NCI-H1436 (cell line): ENCODE data around the gene E2F1.

Source experiments
- DNase-seq: peaks from one replicate; lab custom pipeline; 2025; lab: John Stamatoyannopoulos, UW

Gene E2F1

GRCh38 chr20:33687370-33687915 is 1.3 kb upstream of the E2F1 start:
- no peak for DNase-seq

DNA sequence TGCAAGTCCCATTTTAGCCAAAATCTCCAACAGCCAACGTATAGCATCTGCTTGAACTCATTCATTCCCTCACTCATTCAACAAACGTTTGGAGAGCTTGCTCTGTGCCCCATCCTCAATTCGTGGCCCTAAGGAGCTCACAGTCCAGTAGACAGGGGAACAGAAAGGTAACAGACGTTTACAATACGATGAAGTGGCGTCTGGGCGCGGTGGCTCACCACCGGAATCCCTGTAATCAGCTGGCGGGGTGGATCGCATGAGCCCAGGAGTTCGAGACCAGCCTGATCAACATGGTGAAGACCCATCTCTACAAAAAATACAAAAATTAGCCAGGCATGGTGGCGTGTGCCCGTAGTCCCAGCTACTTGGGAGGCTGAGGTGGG is 790 bp upstream of the E2F1 start:
- DNase-seq: no peak

GRCh38 chr20:33685328-33686099 is 671 bp downstream of the E2F1 start:
- peak; percentile 44 for DNase-seq

GRCh38 chr20:33684533-33685327 is 1.5 kb downstream of the E2F1 start:
- peak; percentile 73 for DNase-seq

- no peak for DNase-seq
These were observed 4.3 kb downstream of the E2F1 start for GRCh38 chr20:33681728-33682353.

- no peak for DNase-seq
These were observed 4.9 kb downstream of the E2F1 start for GRCh38 chr20:33681288-33681687.

DNA sequence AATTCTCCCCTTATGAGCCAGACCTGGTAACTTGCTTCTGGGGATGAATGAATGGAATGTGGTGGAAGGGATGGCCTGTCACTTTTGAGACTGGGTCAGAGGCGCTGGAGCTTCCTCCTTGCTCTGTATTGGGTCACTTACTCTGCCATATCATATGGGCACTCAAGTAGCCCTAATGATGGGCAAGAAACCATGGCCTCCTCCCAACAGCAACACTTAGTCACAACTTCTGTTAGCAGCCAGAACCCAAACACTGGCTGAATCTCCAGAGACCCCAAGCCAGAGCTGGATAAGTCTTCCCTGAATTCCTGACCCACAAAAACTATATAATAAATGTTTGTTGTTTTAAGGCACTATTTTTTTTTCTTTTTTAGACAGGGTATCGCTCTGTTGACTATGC is 5.5 kb downstream of the E2F1 start:
- DNase-seq: no peak

DNA sequence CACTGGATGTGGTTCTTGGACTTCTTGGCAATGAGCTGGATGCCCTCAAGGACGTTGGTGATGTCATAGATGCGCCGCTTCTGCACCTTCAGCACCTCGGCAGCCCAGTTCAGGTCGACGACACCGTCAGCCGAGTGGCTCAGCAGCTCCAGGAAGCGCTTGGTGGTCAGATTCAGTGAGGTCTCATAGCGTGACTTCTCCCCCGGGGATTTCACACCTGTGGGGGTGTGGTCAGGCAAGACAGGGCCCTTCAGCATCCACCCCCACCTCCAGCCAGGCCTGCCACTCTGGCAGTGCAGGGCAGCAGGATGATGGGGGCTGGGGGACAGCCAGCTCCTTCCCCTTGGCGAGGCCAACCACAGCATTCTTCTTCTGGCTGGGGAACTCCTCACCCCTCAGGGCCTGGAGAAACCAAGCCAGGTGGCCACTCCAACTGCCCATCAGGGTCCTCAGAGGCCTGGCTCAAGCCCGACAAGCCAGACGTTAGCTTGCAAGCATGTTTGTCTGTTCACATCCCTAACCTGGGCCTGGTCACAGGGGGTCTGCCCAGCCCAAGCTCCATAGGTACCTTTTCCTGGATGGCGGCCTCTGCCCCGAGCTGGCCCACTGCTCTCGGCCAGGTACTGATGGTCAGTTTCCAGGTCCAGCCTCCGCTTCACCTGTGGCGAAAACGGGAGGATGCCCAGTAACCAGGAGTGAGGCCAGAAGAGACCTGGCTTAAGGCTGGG is 6.3 kb downstream of the E2F1 start:
- DNase-seq: no peak

- no peak for DNase-seq
These were observed 8.0 kb downstream of the E2F1 start for GRCh38 chr20:33677991-33678702.

DNA sequence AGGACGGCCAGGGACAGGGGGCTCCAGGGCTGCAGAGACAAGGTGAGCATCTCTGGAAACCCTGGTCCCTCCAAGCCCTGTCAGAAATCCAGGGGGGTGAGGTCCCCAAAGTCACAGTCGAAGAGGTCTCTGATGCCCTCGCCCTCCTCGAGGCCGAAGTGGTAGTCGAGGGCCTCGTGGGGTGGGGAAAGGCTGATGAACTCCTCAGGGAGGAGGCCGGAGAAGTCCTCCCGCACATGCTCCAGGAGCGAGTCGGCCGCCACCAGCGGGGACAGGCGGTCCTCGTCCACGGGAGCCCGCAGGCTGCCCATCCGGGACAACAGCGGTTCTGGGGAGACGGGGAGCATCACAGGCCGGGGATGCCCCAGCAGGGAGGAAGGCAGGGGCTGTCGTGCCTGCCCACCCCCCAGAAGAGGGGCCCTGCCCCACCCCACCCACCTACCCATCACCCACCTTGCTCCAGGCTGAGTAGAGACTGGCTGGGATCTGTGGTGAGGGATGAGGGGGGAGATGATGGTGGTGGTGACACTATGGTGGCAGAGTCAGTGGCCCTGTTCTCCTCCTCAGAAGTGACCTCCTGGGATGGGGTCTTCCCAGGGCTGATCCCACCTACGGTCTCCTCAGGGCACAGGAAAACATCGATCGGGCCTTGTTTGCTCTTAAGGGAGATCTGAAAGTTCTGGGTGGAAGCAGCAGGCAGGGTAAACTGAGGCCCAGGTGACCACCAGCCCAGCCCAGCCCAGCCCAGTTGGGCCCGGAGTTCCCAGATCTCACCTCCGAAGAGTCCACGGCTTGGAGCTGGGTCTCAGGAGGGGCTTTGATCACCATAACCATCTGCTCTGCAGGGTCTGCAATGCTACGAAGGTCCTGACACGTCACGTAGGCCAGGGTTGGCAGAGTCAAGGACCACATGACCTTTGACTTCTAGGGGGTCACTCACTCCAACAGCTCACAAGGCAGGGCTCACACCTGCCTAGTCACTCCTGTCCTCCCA is 9.2 kb downstream of the E2F1 start:
- no peak for DNase-seq

DNA sequence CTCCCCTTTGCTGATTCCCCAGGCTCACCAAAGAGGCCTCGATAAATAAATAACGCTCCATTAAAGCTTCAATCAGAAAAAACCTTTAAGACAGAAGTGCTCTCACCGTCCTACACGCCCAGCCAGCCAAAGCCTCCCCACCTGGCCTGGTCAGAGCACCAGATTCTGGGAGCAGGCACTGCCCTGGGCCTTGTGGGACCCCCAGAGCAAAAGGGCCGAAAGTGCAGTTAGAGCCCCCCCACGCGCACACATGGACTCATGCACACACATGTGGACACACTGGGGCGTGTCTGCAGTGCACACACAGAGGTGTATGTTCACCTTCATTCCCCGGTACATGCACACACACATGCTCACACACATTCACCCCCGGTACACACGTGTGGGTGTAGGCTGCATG is 10.1 kb downstream of the E2F1 start:
- no peak for DNase-seq

DNA sequence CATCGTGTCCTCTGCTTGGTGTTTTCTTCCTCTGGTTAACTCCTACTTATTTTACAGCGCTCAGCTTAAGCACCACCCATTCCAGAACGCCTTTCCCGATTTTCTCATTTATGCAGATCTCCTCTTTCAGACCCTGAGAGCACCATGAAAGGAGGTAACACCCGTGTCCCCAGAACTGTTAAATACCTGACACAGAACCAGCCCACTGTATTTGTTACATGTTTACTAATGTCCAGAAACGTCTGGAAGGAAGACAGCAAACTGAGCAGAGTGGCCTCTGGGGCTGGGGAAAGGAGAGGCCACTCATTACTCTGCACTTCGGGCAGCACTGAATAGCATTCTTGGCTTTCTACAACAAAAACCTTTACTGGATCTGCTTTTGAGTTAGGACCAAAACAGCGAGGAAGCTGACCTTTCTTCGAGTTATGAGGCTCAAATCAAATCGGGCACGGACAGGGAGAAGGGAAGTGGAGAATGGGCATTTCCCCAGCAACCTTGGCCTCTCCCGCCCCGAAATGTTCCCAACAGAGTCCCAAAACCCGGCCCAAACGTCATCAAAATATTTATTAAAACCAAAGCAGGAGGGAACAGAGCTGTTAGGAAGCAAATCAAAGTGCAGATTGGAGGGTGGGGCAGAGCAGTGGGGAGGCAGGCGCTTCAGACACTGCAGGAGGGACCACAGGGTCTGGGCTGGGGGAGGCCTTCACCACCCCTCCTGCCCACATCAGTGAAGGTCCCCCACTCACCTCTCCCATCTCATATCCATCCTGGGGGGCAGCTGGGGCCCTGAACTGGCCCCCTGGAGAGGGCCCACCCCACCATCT is 10.8 kb downstream of the E2F1 start:
- DNase-seq: no peak

- peak; percentile 70 for DNase-seq
These were observed 11.7 kb downstream of the E2F1 start, which contains the start of gene NECAB3 for GRCh38 chr20:33674294-33675135. Gene NECAB3, minus strand, starts transcription at chr20:33674428. Its CDS starts 76 bp downstream, at chr20:33674352.

- no peak for DNase-seq
These were observed 12.5 kb downstream of the E2F1 start for GRCh38 chr20:33673410-33674293.

DNA sequence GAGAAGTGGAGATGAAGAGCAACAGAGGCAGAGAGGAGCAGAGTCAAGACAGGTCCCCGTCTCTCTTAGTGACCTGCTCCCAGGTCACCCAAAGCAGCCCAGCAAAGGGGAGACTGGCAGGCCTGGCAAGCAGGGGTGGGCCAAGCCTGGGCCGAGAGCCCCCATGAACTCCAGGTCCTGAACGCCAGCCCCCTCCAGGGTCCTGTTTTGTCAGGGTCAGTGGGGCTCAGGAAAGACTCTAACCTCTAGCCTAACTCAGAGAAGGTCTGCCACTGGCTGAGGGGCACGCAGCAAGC is 13.1 kb downstream of the E2F1 start:
- no peak for DNase-seq

DNA sequence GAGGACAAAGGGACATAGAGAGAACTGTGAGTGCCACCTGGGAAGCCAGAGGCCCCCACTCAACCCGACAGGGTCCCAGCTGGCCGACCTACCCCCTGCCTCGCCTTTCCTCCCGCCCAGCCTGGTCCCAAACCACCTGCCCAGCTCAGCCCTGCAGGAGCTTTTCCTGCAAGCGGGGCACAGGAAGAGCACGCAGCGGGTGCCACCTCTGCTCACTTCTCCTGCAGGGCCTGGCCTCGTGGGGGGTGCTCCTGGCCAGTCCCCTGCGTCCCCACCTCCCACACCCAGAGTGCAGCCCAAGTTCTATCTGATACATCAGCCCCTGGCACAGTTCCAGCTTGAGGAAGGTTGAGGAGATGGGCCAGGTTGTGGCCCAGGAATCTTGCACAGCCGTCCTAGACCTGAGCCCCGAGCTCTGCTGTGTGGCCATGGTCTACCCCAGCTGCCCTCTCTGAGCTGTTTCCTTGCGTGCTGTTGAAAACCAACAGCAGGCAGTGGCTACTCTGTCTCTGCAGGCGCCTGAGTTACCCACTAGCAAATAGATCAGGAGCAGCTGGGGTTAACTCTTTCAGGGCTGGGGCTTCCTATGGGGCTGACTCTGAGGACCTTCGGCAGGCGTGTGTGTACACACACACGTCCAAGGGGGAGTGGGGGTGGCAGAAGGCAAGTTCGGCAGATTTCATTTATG is 13.6 kb downstream of the E2F1 start:
- no peak for DNase-seq
